Suprapubic skin (tissue), 4 donors: ENCODE data around the gene ARL6IP1.

ENCODE experiments used
- CTCF ChIP-seq, 2 donors: fragments of 200-600 bp in 1 of 2; fragments of 450-650 bp in 1 of 2; sonication (generic) in 1 of 2; IDR thresholded peaks; one replicate each; pipeline ENCODE4 v1.5.1; 2016 to 2019; ENCODE audit warnings: antibody characterized with exemption in 2 of 2, mild to moderate bottlenecking in 1 of 2, moderate library complexity in 1 of 2
- EP300 ChIP-seq: sonication (generic); formaldehyde crosslinking; IDR thresholded peaks from one replicate; pipeline ENCODE4 v1.6.1; 2017; ENCODE audit warnings: antibody characterized with exemption
- POLR2A ChIP-seq, 2 donors: fragments of 450-650 bp; IDR thresholded peaks; one replicate each; pipeline ENCODE4 v1.6.1; 2017; ENCODE audit warnings: antibody characterized with exemption in 2 of 2, mild to moderate bottlenecking in 2 of 2, moderate library complexity in 2 of 2
- POLR2AphosphoS5 ChIP-seq, 3 donors: sonication (generic); formaldehyde crosslinking; IDR thresholded peaks; one replicate each; pipeline ENCODE4 v1.6.1; 2017; ENCODE audit warnings: antibody characterized with exemption in 3 of 3

GRCh38 chr16:18792836-18793433, 8.4 kb downstream of the ARL6IP1 start:
- TF ChIP-seq CTCF (IDR thresholded peaks at IDR 0.05) (no peak), POLR2A (IDR thresholded peaks at IDR 0.05) (no peak), EP300 (no peak), POLR2AphosphoS5 (IDR thresholded peaks at IDR 0.05) (no peak)
